Caco-2 (cell line): ENCODE measurements around the gene GTF2A2. TPM values are rescaled to one million over a fixed set of nuclear protein-coding genes. Genes with fewer than 3 reads are reported as not detected.
A peak's percentile ranks its signal among the peaks of the same experiment; 100 is the strongest.
"Not testable (repeated sequence)": the region's sequence is repeated elsewhere in the genome, so short reads cannot be mapped to it uniquely, and the experiment has no call there.

Experiments
- BruUV-seq: library from RNA; stranded (reverse); fragments of 400-500 nt; replicated peaks from 2 replicates; lab custom pipeline; 2021; lab: Mats Ljungman, UMichigan
- CTCF ChIA-PET: fragments of 300-600 bp; sonication (Branson Sonifier 250); formaldehyde crosslinking; loops from one replicate; lab custom pipeline; 2022; ENCODE audit warnings: antibody characterized with exemption; lab: Charles Lee
- POLR2A ChIA-PET: fragments of 300-600 bp; sonication (Branson Sonifier 250); formaldehyde crosslinking; loops from one replicate; lab custom pipeline; 2022; ENCODE audit warnings: antibody characterized with exemption; lab: Charles Lee
- DNase-seq, 2 experiments: peaks; one replicate each; pipeline versions ENCODE4 v3.0.0 to v3.0.0-alpha.2; 2020 to 2022
- H3K27me3 ChIP-seq: replicated peaks from 2 replicates; pipeline ENCODE4 v1.6.0; 2011; ENCODE audit warnings: low read length; ENCODE audit not compliant: control insufficient read depth, insufficient read depth
- H3K36me3 ChIP-seq: 2 replicates; pipeline ENCODE4 v1.5.1; 2011; ENCODE audit warnings: low read length; ENCODE audit not compliant: control insufficient read depth, insufficient read depth
- H3K4me1 ChIP-seq: fragments of 250-450 bp; sonication (Bioruptor Pico); 2 replicates; pipeline ENCODE4 v1.5.1; 2020; ENCODE audit warnings: mild to moderate bottlenecking
- H3K4me3 ChIP-seq: 2 replicates; pipeline ENCODE4 v1.5.1; 2011; ENCODE audit warnings: low read depth, mild to moderate bottlenecking, control low read depth, low read length
- H3K9me3 ChIP-seq: fragments of 250-450 bp; sonication (Bioruptor Pico); 2 replicates; pipeline ENCODE4 v1.5.1; 2020; ENCODE audit warnings: mild to moderate bottlenecking, moderate library complexity
- H3K27ac Mint-ChIP-seq: one replicate; pipeline ENCODE4 v1.8.0; 2022; ENCODE audit warnings: mixed read lengths; ENCODE audit not compliant: unreplicated experiment
- H3K27me3 Mint-ChIP-seq: one replicate; pipeline ENCODE4 v1.8.0; 2022; ENCODE audit warnings: mixed read lengths; ENCODE audit not compliant: insufficient read depth, unreplicated experiment
- H3K36me3 Mint-ChIP-seq: one replicate; pipeline ENCODE4 v1.8.0; 2022; ENCODE audit warnings: mild to moderate bottlenecking, mixed read lengths; ENCODE audit not compliant: insufficient read depth, unreplicated experiment
- H3K4me1 Mint-ChIP-seq: one replicate; pipeline ENCODE4 v1.8.0; 2022; ENCODE audit warnings: low read depth, mixed read lengths; ENCODE audit not compliant: unreplicated experiment
- H3K4me3 Mint-ChIP-seq: one replicate; pipeline ENCODE4 v1.8.0; 2022; ENCODE audit warnings: mild to moderate bottlenecking, moderate library complexity, mixed read lengths; ENCODE audit not compliant: unreplicated experiment
- H3K9me3 Mint-ChIP-seq: one replicate; pipeline ENCODE4 v1.8.0; 2022; ENCODE audit warnings: mixed read lengths; ENCODE audit not compliant: unreplicated experiment
- intact Hi-C: fragments of 100-400 bp; cut with micrococcal nuclease; formaldehyde crosslinking; loops from one replicate; pipeline ENCODE4 v1.10.0; 2022; ENCODE audit not compliant: unreplicated experiment
- total RNA-seq: library from RNA; stranded (reverse); gene quantifications from 2 replicates; pipeline ENCODE4 v1.2.3, GENCODE V29; 2022
- TF ChIP-seq, protein P1 (sequence below), 2 experiments: fragments of 200-600 bp in 1 of 2; IDR thresholded peaks; 1 replicate in 1 of 2; 2 replicates in 1 of 2; pipeline versions ENCODE4 v1.5.1 to v1.8.0; 2011 to 2022; ENCODE audit warnings: antibody characterized with exemption in 1 of 2, control low read depth in 1 of 2, inconsistent platforms in 1 of 2, low read depth in 1 of 2, low read length in 1 of 2, mild to moderate bottlenecking in 1 of 2, moderate library complexity in 1 of 2; ENCODE audit not compliant: insufficient read depth in 1 of 2, severe bottlenecking in 1 of 2, unreplicated experiment in 1 of 2

GTF2A2 gene
- total RNA-seq, 1 experiment from 2014 or later = 153 TPM

DNA sequence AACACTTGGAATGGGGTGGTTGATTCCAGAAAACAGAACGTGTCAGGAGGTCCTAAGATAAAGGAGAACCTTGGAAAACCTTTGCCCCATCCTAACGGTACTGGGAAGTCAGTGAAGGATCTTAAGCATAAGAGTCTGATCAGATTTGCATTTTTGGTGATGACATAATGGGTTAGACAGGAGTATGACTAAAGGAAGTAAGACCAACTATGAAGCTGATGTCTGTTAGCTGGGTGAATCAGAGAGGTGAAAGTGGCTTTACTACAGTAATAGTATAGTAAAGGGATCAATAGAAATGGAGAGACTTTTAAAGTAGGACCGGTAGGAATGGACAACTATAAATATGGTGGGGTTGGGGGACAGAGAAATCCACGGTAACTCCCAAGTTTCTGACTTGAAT is 12.6 kb downstream of the GTF2A2 start:
- peaks cover 9% of the 10 kb centered on the region; the same call in 1 of the 2 replicates for H3K4me1 ChIP-seq
- no peaks in the 10 kb centered on the region for H3K9me3 ChIP-seq
- Mint-ChIP-seq H3K27ac (no peak overlapping the region), H3K4me1 (peaks cover 7% of the 10 kb centered on the region), H3K36me3 (peaks cover 48% of the 10 kb centered on the region), H3K27me3 (no peaks in the 10 kb centered on the region), H3K9me3 (no peaks in the 10 kb centered on the region), H3K4me3 (no peak overlapping the region)
- H3K36me3 ChIP-seq = no peaks in the 10 kb centered on the region
- TF ChIP-seq, protein P1, sequence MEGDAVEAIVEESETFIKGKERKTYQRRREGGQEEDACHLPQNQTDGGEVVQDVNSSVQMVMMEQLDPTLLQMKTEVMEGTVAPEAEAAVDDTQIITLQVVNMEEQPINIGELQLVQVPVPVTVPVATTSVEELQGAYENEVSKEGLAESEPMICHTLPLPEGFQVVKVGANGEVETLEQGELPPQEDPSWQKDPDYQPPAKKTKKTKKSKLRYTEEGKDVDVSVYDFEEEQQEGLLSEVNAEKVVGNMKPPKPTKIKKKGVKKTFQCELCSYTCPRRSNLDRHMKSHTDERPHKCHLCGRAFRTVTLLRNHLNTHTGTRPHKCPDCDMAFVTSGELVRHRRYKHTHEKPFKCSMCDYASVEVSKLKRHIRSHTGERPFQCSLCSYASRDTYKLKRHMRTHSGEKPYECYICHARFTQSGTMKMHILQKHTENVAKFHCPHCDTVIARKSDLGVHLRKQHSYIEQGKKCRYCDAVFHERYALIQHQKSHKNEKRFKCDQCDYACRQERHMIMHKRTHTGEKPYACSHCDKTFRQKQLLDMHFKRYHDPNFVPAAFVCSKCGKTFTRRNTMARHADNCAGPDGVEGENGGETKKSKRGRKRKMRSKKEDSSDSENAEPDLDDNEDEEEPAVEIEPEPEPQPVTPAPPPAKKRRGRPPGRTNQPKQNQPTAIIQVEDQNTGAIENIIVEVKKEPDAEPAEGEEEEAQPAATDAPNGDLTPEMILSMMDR (IDR thresholded peaks at IDR 0.05; ENCODE audit: insufficient read depth in 1 of 2, low read depth in 1 of 2, low read length in 1 of 2, severe bottlenecking in 1 of 2, unreplicated experiment in 1 of 2) = no peak
- BruUV-seq = no TSS peak
- no peak for DNase-seq
- CTCF ChIA-PET = interaction anchor here (0.6 kb wide), 1 partner anchor 10 kb away, joined by 3 read pairs; no protein-coding TSS in a partner anchor
- intact Hi-C loops = no loop called here
- no peaks in the 10 kb centered on the region for H3K27me3 ChIP-seq
- POLR2A ChIA-PET = interaction anchor here (1.1 kb wide), 1 partner anchor 13 kb away, joined by 6 read pairs; the partner anchor contains the start of gene GTF2A2
- H3K4me3 ChIP-seq = no peak overlapping the region

DNA sequence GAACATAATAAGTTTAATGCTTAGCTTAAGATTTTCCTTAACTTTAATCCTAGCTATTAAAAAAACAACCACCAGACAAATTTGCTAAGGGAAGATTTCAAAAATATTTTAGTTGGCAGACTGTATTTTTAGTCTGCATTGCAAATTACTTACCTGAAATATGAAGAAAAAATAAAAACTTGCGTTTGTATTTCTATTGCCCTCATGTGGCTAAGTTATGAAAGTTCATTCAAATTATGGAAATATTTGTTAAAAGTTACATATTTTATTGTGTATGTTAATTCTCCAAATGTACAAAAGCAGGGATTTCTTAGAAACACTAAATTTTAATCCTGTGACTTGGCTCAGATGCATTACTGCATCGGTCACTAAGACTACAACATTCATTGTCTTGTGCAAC is 15.0 kb downstream of the GTF2A2 start:
- Mint-ChIP-seq H3K27me3 (no peaks in the 10 kb centered on the region), H3K4me3 (no peak overlapping the region), H3K9me3 (no peaks in the 10 kb centered on the region), H3K27ac (no peak overlapping the region), H3K36me3 (peaks cover 52% of the 10 kb centered on the region), H3K4me1 (peaks cover 7% of the 10 kb centered on the region)
- TF ChIP-seq, protein P1 (IDR thresholded peaks at IDR 0.05; ENCODE audit: insufficient read depth in 1 of 2, low read depth in 1 of 2, low read length in 1 of 2, severe bottlenecking in 1 of 2, unreplicated experiment in 1 of 2) = peak in 1 of 2 experiments; percentile 11
- no TSS peak for BruUV-seq
- DNase-seq = no peak
- ChIA-PET CTCF (interaction anchor here (1.2 kb wide), 1 partner anchor 114 kb away, joined by 4 read pairs; no protein-coding TSS in a partner anchor), POLR2A (no interaction called here)
- Histone ChIP-seq H3K4me3 (no peak overlapping the region), H3K27me3 (no peaks in the 10 kb centered on the region), H3K36me3 (no peaks in the 10 kb centered on the region), H3K9me3 (no peaks in the 10 kb centered on the region), H3K4me1 (no peaks in the 10 kb centered on the region)
- intact Hi-C loops = no loop called here

DNA sequence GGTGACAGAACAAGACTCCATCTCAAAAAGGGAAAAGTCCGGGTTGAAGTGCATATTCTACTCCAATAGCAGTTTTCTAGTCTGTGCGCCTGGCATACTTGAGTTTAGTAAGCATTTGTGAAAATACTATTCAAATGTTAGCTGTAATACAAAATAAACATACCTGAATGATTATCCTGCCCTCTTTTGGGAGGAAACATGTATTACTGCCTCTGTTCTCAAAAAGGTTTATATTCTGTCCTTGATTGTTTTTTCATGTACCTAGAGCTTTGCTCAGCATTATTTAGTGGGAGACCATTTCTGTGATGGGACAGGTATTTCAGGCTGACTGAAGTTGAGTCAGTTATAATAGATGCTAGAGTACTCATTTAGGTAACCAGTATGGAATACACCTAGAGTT is 19.8 kb downstream of the GTF2A2 start:
- H3K27ac Mint-ChIP-seq, H3K4me3 Mint-ChIP-seq, intact Hi-C loops, H3K36me3 ChIP-seq, H3K9me3 Mint-ChIP-seq, H3K27me3 ChIP-seq, H3K4me1 ChIP-seq, CTCF ChIA-PET, H3K4me1 Mint-ChIP-seq, POLR2A ChIA-PET, H3K4me3 ChIP-seq, H3K27me3 Mint-ChIP-seq, H3K9me3 ChIP-seq, DNase-seq, BruUV-seq: not testable (repeated sequence)
- H3K36me3 Mint-ChIP-seq = peaks cover 37% of the 10 kb centered on the region
